Activated CD4-positive, alpha-beta T cell treated with anti-CD3 and anti-CD28 coated beads, Interleukin-2, amount 50 U/mL, for 16 hours (primary cell): ENCODE measurements around the gene SFXN3.

Experiments
- DNase-seq: peaks from one replicate; pipeline ENCODE4 v3.0.0-alpha.2; 2020

The SFXN3 gene

DNA sequence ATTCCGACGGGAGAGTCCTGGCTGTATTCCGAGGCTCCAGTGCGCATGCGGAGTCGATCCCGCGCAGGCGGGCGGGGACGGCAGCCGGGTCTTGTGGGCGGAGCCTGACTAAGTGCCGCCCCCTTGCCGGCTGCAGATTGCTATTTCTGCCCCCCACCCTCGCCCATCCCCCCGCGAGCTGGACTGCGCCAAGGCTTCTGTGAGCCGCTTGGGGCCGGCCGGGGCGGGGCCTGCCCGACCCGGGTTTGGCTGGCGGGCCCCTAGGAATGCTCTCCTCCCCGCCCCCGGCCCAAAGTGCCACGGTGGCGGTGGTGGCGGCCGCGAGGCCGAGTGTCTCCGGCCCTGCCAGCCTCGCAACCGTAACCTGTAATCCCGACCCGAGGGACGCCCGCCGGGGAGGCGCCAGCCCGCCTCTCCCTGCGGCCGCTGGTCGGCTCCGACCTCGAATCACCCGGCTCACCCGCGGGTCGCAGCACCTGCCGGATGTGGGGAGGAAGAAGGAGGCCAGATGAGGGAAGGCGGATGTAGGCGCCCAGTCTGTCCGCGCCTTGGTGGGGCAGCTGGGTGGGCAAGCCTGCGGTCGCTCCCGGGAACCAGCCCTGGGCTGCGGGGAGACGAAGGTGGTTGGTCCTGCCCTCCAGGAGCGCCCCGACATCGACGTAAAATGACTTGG lies 30.1 kb downstream of the SFXN3 start:
- peak; percentile 92 for DNase-seq

DNA sequence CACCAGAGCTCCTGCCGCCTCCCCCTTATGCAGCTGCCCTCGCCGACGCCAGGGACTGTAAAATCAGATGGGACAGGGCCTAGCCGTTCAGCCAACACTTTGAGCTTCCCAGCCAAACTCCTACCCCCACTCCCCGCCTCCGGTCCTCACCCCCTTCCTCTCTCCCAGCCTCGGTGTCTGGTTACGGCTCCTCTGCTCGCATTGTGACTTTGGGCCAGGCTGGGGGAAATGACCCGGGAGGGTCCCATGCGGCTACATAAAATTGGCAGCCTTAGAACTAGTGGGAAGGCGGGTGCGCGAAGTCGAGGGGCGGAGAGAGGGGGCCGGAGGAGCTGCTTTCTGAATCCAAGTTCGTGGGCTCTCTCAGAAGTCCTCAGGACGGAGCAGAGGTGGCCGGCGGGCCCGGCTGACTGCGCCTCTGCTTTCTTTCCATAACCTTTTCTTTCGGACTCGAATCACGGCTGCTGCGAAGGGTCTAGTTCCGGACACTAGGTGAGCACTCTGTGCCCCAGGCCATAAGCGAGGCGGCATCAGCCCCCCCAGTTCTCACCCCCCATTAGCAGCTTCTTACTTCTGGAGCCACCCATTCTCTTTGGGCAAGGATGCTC lies 30.7 kb downstream of the SFXN3 start, which contains the start of gene KAZALD1:
Gene KAZALD1, plus strand, starts transcription at position 366 of the 608 bp plus-strand sequence. CDS start 604 bp downstream, outside the sequence.
- DNase-seq, result no peak

DNA sequence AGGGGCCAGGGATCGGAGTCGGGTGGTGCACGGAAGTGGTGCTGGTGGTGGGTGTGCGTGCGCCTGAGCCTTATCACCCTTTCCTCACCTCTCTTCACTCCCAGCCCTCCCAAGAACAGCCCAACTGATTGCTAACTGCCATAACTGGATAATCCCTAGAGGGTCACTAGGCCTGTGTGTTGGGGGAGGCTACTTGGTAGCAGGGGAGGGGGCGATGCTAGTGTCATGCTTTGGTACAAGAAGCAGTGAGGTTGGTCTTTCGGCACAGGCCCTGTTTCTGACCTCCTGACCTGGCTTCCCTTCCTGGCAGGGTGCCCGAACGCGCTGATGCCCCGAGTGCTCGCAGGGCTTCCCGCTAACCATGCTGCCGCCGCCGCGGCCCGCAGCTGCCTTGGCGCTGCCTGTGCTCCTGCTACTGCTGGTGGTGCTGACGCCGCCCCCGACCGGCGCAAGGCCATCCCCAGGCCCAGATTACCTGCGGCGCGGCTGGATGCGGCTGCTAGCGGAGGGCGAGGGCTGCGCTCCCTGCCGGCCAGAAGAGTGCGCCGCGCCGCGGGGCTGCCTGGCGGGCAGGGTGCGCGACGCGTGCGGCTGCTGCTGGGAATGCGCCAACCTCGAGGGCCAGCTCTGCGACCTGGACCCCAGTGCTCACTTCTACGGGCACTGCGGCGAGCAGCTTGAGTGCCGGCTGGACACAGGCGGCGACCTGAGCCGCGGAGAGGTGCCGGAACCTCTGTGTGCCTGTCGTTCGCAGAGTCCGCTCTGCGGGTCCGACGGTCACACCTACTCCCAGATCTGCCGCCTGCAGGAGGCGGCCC lies 31.4 kb downstream of the SFXN3 start:
- peak; percentile 67 for DNase-seq

GRCh38 chr10:101063050-101063525 lies 32.1 kb downstream of the SFXN3 start:
- DNase-seq, result no peak

- no peak for DNase-seq
Measured at GRCh38 chr10:101063548-101064414, 32.7 kb downstream of the SFXN3 start.

- DNase-seq, result no peak
Measured at GRCh38 chr10:101064415-101065030, 33.5 kb downstream of the SFXN3 start.

GRCh38 chr10:101065481-101066145 lies 34.6 kb downstream of the SFXN3 start:
- no peak for DNase-seq

GRCh38 chr10:101066146-101066895 lies 35.3 kb downstream of the SFXN3 start:
- DNase-seq, result peak; percentile 50

- DNase-seq, result no peak
Measured at GRCh38 chr10:101066896-101067355, 35.9 kb downstream of the SFXN3 start.

DNA sequence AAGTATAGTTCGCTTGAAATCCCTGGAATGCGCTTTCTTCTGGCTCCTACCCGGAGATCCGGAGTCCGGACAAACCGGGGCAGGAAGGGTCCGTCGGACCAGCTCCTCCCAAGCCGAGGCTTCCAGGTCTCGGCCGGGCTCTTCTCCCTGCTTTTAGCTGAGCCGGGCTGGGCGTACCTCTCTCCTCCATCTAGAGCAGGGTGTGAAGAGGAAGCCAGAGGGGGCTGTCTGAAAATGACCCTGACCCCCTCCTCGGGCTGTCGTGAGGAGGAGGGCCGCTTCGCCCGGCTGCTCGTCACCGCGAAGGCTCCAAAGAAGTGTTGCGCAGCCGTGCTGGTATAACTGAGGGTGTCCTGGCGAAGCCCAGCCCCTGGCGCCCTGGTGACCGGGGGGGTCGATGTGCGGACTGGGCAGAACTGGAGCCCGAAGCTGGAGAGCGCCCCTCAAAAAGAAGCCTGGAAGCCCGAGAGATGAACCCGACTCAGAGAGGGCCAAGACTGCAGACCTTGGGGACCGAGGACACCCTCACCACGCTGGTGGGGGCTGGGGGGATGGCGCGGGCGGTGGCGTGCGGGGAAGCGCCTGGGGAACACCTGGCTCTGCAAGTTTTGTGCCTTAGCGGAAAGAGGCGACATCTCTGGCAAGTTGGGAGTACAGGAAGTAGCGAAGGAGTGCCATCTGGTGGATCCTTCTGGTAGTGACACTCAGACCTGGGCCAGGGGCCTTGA lies 36.5 kb downstream of the SFXN3 start:
- peak; percentile 87 for DNase-seq

- no peak for DNase-seq
Measured at GRCh38 chr10:101069441-101069840, 38.4 kb downstream of the SFXN3 start.

- no peak for DNase-seq
Measured at GRCh38 chr10:101070098-101070497, 39.1 kb downstream of the SFXN3 start.

- no peak for DNase-seq
Measured at GRCh38 chr10:101071267-101071884, 40.3 kb downstream of the SFXN3 start.

- DNase-seq, result no peak
Measured at GRCh38 chr10:101071885-101072433, 40.9 kb downstream of the SFXN3 start.

DNA sequence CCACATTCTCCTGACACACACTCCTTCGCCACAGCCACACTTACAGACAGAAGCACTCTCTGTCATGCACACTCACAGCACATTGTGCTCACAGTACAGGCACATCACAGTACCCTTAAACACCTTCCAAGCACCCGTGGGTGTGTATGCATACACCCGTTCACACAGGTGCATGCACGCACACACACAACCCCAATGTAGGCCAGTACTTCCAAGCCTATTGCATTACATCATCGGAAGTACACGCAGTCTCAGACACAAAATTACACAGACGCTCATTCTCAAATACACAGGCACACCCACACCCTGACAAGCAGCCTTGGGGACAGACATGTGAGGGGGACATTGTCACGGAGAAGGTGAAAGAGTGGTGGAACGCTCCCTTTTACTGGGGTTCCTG lies 41.9 kb downstream of the SFXN3 start:
- DNase-seq, result no peak

GRCh38 chr10:101073631-101074030 lies 42.6 kb downstream of the SFXN3 start:
- DNase-seq, result no peak

- DNase-seq, result no peak
Measured at GRCh38 chr10:101075775-101076174, 44.7 kb downstream of the SFXN3 start.

- no peak for DNase-seq
Measured at GRCh38 chr10:101076630-101077029, 45.6 kb downstream of the SFXN3 start.

DNA sequence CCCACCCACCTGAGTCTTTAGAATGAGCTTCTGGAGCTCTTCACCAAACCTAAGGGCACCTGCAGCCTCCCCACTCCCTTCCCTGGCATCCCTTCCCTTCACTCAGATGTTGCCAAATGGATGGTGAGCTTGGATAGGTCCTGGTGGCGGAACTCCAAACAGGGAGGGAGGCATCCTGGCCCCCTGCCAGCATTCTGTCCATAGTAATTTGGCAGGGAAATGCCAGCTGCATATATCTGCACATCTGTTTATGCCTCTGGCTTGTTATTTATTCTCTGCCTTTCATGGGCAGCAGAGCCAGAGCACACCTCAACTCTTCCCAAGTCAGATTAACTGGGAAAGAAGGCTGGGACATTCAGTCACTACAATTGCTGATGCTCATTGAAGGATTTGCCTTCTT lies 48.8 kb downstream of the SFXN3 start:
- no peak for DNase-seq
